Measurements from ENCODE around the gene TRIM7. TPM values are rescaled to one million over a fixed set of nuclear protein-coding genes. Genes with fewer than 3 reads are reported as not detected.
A peak's percentile ranks its signal among the peaks of the same experiment; 100 is the strongest.

The TRIM7 gene
- total RNA-seq, 3 donors from 2014 or later, result 1.5 to 3.9 (median 3.2) TPM

DNA sequence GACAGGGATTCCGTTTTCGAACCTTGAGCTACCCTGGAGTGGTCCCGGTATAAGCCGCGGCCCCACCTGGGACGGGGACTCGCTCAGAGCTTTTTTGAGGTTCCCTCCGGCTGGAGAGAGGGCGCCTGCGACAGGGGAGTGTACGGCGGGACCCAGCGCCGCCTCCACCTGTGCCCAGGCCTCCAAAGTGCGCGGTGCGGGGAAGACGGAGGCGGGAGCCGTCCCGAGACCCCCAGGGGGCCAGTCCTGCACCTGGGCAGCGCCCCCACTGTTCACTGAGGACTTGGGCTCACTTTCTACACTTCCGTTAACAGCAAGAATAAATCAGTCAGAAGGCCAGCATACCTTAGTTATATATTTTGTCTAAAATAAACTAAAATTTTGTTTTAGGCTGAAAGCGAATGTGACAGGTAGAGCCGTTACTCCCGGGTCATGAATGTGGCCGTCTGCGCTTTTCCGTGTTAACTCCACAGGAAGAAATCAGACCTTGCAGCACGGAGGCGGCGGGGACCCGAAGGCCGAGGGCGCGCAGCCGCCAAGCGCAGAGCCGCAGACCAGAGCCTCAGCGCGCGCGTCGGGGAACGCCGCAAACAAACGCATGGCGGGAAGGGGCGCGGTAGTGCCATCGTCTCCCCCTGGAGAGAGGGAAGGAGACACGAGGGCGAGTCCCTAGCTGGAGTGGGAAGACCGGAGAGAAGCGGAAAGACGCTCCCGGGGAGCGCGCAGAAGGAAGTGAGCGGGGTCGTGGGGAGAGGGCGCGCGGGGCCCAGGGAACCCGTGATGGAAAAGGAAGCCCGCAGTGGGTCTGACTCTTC, 14.1 kb downstream of the TRIM7 start:
- TF ChIP-seq, protein P1, sequence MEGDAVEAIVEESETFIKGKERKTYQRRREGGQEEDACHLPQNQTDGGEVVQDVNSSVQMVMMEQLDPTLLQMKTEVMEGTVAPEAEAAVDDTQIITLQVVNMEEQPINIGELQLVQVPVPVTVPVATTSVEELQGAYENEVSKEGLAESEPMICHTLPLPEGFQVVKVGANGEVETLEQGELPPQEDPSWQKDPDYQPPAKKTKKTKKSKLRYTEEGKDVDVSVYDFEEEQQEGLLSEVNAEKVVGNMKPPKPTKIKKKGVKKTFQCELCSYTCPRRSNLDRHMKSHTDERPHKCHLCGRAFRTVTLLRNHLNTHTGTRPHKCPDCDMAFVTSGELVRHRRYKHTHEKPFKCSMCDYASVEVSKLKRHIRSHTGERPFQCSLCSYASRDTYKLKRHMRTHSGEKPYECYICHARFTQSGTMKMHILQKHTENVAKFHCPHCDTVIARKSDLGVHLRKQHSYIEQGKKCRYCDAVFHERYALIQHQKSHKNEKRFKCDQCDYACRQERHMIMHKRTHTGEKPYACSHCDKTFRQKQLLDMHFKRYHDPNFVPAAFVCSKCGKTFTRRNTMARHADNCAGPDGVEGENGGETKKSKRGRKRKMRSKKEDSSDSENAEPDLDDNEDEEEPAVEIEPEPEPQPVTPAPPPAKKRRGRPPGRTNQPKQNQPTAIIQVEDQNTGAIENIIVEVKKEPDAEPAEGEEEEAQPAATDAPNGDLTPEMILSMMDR (IDR thresholded peaks at IDR 0.05), result no peak
- ATAC-seq (peak; percentile 13), DNase-seq (peak; percentile 62 to 76 (median 76))
- peak overlapping the region; percentile 40 for H3K4me3 ChIP-seq
- H3K9me3 ChIP-seq, result no peaks in the 10 kb centered on the region
- H3K36me3 ChIP-seq (ENCODE audit: low read depth), result no peaks in the 10 kb centered on the region
- no peaks in the 10 kb centered on the region for H3K4me1 ChIP-seq (ENCODE audit: low read depth)
- intact Hi-C loops (cut with DNase I, micrococcal nuclease), result no loop called here

DNA sequence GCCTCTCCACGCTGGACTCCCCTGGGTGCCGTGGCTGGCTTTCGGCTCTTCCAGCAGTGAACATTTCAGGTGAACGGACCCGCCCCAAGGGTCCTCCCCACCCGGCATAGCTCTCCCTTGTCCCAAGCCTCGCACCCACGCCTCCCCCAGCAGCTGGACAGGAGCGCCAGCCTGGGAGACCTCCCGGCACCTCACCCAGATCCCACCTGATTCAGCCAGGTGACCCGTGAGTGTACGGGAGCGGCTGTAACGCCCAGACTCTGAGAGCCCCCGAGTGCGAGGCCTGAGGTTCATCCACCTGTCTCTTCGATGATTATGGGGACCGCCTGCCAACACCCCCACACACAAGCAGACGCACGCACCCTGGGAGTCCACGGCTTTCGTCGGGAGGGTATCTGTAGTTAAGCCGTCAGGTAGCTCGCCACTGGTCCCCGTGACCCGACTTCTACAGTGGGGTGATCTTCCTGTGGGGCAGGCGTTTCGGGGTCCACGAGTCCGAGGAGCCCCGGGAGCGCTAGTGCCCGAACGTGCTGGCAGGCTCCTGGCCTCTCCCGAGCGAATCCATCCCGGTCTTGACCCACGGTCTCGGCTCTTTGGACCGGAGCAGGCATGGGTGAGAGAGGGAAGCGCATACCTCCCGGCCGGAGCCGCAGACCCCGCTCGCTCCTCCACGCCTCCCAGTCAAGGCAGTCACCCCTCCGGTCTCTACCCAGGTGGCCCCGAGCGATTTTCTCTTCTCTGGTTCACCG, 14.9 kb downstream of the TRIM7 start:
- no peak for ATAC-seq
- H3K4me3 ChIP-seq, result peak overlapping the region; percentile 51
- intact Hi-C loops (cut with DNase I, micrococcal nuclease), result loop anchor here in 1 of 2 donors (2.0 kb wide), 1 partner anchor 33 kb away; the partner anchor contains the start of gene TRIM41
- no peaks in the 10 kb centered on the region for H3K4me1 ChIP-seq (ENCODE audit: low read depth)
- TF ChIP-seq, protein P1 (IDR thresholded peaks at IDR 0.05), result no peak
- H3K36me3 ChIP-seq (ENCODE audit: low read depth), result no peaks in the 10 kb centered on the region
- no peaks in the 10 kb centered on the region for H3K9me3 ChIP-seq
- DNase-seq, result peak in 2 of 3 donors; percentile 50 to 64

DNA sequence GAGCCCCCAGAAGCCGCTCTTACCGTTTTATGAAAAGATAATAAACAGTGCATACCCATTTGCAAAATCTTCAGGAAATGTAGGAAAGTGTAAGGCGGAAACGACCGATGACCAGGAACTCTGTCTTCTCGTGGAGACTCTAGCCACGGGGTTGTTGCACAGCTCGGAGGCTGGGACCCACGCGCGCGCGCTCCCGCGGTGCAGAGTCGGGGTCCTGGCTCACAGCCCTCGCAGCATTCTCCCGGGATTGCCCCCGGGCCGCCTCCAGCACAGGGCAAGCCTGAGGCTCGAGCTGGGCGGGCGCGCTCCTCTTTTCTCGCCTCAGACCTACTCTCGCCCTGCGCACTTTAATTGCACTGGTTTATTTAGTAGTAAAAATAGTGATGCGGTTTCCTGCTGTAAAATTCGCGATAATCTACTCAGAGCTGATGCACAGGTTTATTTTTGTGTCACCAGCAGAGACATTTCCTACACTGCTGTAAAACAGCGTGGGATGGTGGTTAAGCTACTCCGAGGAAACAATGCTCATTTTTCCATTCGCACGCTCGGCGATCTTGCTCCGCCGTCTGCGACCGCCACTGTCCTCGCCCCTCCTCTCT, 15.5 kb downstream of the TRIM7 start:
- peak; percentile 18 for ATAC-seq
- H3K36me3 ChIP-seq (ENCODE audit: low read depth), result no peaks in the 10 kb centered on the region
- no peaks in the 10 kb centered on the region for H3K9me3 ChIP-seq
- intact Hi-C loops (cut with DNase I, micrococcal nuclease), result loop anchor here in 1 of 2 donors (2.0 kb wide), 1 partner anchor 33 kb away; the partner anchor contains the start of gene TRIM41
- TF ChIP-seq, protein P1 (IDR thresholded peaks at IDR 0.05), result no peak
- DNase-seq, result peak in 2 of 3 donors; percentile 72 to 80
- peak overlapping the region; percentile 51 for H3K4me3 ChIP-seq
- peaks cover 3% of the 10 kb centered on the region for H3K4me1 ChIP-seq (ENCODE audit: low read depth)

DNA sequence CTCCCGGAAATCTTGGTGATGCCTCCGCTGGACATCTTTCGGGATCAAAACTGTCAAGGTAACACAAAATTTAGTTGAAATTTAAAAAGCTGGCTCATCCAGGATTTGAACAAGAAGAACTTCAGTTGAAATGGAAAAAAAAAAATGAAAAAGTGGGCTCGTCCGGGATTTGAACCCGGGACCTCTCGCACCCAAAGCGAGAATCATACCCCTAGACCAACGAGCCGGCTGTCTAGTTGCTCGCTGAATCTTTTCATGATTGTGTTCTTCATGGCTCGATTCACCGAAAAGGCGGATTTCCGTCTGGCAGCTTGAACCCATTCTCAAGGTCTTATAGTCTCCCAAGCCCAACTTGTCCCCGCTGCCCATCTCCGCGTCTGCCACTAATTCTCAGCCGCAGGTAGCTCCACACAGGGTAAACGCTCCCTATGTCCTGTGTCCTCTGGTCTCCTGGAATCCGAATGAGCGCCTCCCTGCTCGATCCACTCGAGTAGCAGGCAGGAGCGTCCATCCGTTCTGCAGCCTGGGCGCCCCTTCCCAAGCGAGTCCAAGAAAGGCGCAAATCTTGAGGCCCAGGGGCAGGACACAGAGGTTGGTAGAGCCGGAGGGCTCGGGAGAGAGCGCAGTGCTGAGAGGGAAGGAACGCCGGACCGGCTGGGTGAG, 16.2 kb downstream of the TRIM7 start:
- TF ChIP-seq, protein P1 (IDR thresholded peaks at IDR 0.05), result no peak
- DNase-seq (peak; percentile 76 to 88 (median 78)), ATAC-seq (peak; percentile 13)
- intact Hi-C loops (cut with DNase I, micrococcal nuclease), result loop anchor here in 1 of 2 donors (2.0 kb wide), 1 partner anchor 34 kb away; the partner anchor contains the start of gene TRIM41
- Histone ChIP-seq H3K4me1 (ENCODE audit: low read depth) (peaks cover 7% of the 10 kb centered on the region), H3K36me3 (ENCODE audit: low read depth) (no peaks in the 10 kb centered on the region), H3K9me3 (no peaks in the 10 kb centered on the region), H3K4me3 (peak overlapping the region; percentile 51)

Data from mucosa of descending colon (tissue), 3 donors.